ENCODE data around the gene ARHGEF19. TPM values are rescaled to one million over a fixed set of nuclear protein-coding genes. Genes with fewer than 3 reads are reported as not detected.

The ARHGEF19 gene
- total and polyA plus RNA-seq, 2 of the 13 experiments (the other 11 are each of a cell fraction or from before 2014, with no cell fraction given) = 1.7 to 1.8 TPM

- Histone ChIP-seq H3K9me3 (ENCODE audit: low read length) (no peaks in the 10 kb centered on the region), H4K20me1 (ENCODE audit: insufficient read depth, low read length) (no peaks in the 10 kb centered on the region), H3K4me1 (ENCODE audit: insufficient read depth, low read length) (peaks cover 42% of the 10 kb centered on the region), H3K4me2 (ENCODE audit: low read depth, low read length) (0 out of 2 replicates have a peak overlapping the region, but pooled peaks have one; percentile 34), H2AFZ (ENCODE audit: low read length) (no peak overlapping the region), H3K79me2 (ENCODE audit: insufficient read depth, low read length) (no peaks in the 10 kb centered on the region), H3K9ac (ENCODE audit: insufficient read depth, low read depth, low read length) (no peak overlapping the region), H3K27ac (ENCODE audit: extremely low read length, insufficient read depth, low read length) (no peak overlapping the region), H3K4me3 (replicated peaks in 1 of 3; ENCODE audit: insufficient read depth in 1 of 3, low read depth in 2 of 3, low read length in 3 of 3) (no peak overlapping the region), H3K27me3 (ENCODE audit: control insufficient read depth in 1 of 2, insufficient read depth in 2 of 2, low read length in 2 of 2) (peaks cover 2 to 5% of the 10 kb centered on the region in 2 experiments; a peak in 2 of 5 replicates), H3K36me3 (replicated peaks in 1 of 2; ENCODE audit: control insufficient read depth in 1 of 2, insufficient read depth in 2 of 2, low read length in 2 of 2) (no peaks in the 10 kb centered on the region)
- intact Hi-C loops (cut with micrococcal nuclease; ENCODE audit: unreplicated experiment) (no loop called here), in situ Hi-C loops (cut with HindIII; ENCODE audit: extremely low pct_ligation_motif_present, low pct_unique_long_range_greater_than_20kb) (no loop called here)
- TF ChIP-seq MAFG (CRISPR knock-in tag; IDR thresholded peaks at IDR 0.05) (no peak), PATZ1 (CRISPR knock-in tag; IDR thresholded peaks at IDR 0.05) (peak; percentile 75), BCL3 (CRISPR knock-in tag; IDR thresholded peaks at IDR 0.05) (no peak), ERF (CRISPR knock-in tag; IDR thresholded peaks at IDR 0.05) (no peak), ZMYM3 (CRISPR knock-in tag; IDR thresholded peaks at IDR 0.05) (peak; percentile 86), HOXA9 (CRISPR knock-in tag; IDR thresholded peaks at IDR 0.05; ENCODE audit: borderline replicate concordance) (no peak), HCFC1 (IDR thresholded peaks at IDR 0.05; ENCODE audit: low read depth, low read length) (no peak), SAP130 (CRISPR knock-in tag; IDR thresholded peaks at IDR 0.05; ENCODE audit: low read depth) (no peak), ZFP36 (IDR thresholded peaks at IDR 0.05; ENCODE audit: borderline replicate concordance, low read depth, low read length, partially characterized antibody) (peak; percentile 94), GTF2F1 (IDR thresholded peaks at IDR 0.05; ENCODE audit: low read length) (no peak), ZNF138 (CRISPR knock-in tag; IDR thresholded peaks at IDR 0.05; ENCODE audit: low read depth) (no peak), ZNF740 (CRISPR knock-in tag; IDR thresholded peaks at IDR 0.05) (no peak), RXRA (CRISPR knock-in tag; IDR thresholded peaks at IDR 0.05) (0 out of 2 replicates have a peak, but pooled peaks have one; percentile 17), ZNF292 (CRISPR knock-in tag; IDR thresholded peaks at IDR 0.05; ENCODE audit: borderline replicate concordance, low read depth) (0 out of 2 replicates have a peak, but pooled peaks have one; percentile 35)
- CTCF ChIA-PET (ENCODE audit: low intra/inter-chr PET ratio, low total read pairs) = interaction anchor here (6.0 kb wide), 1 partner anchor 109 kb away, joined by 98 read pairs; no protein-coding TSS in a partner anchor
- ATAC-seq = peak; percentile 39
- BruUV-seq (replicated peaks) = no TSS peak
- 5% methylated on average over 4 of the region's 9 CpGs for WGBS (ENCODE audit: low lambda C conversion rate)
- DNase-seq (ENCODE audit: low spot score) = no peak
- FAIRE-seq = no peak
- POLR2A ChIA-PET = interaction anchor here (1.4 kb wide), 1 partner anchor 45 kb away, joined by 3 read pairs; no protein-coding TSS in a partner anchor
These were observed 22.4 kb downstream of the ARHGEF19 start for GRCh38 chr1:16189921-16190621.

Measured in HepG2 (cell line).